HG02970 (cell line): ENCODE measurements around the gene TSGA10.
A peak's percentile ranks its signal among the peaks of the same experiment; 100 is the strongest.
"Not testable (repeated sequence)": the region's sequence is repeated elsewhere in the genome, so short reads cannot be mapped to it uniquely, and the experiment has no call there.

Experiments
- ATAC-seq: cut with Tn5 transposase; IDR thresholded peaks from one replicate; pipeline ENCODE4 v1.9.1; 2021; ENCODE audit warnings: mild to moderate bottlenecking, moderate library complexity, moderate number of reproducible peaks; ENCODE audit not compliant: unreplicated experiment, low FRiP score

TSGA10 gene

GRCh38 chr2:99153921-99154604, 679 bp downstream of the TSGA10 start:
- ATAC-seq = no peak

GRCh38 chr2:99152199-99152895, 2.4 kb downstream of the TSGA10 start:
- ATAC-seq = no peak

- ATAC-seq = no peak
Measured at GRCh38 chr2:99150706-99151105, 4.0 kb downstream of the TSGA10 start.

GRCh38 chr2:99141110-99142108, 13.3 kb downstream of the TSGA10 start, which contains the start of gene C2orf15:
TSS of gene C2orf15 (plus strand) at chr2:99141707. CDS start at chr2:99150559, 8,852 bp downstream.
- peak; percentile 87 for ATAC-seq

- peak; percentile 33 for ATAC-seq
Measured at GRCh38 chr2:99140860-99141109, 14.0 kb downstream of the TSGA10 start.

GRCh38 chr2:99140056-99140859, 14.5 kb downstream of the TSGA10 start:
- ATAC-seq = no peak

GRCh38 chr2:99139003-99139402, 15.7 kb downstream of the TSGA10 start:
- no peak for ATAC-seq

- ATAC-seq = not testable (repeated sequence)
Measured at GRCh38 chr2:99135044-99135556, 19.6 kb downstream of the TSGA10 start.

- ATAC-seq = no peak
Measured at GRCh38 chr2:99127981-99128380, 26.8 kb downstream of the TSGA10 start.

- ATAC-seq = no peak
Measured at GRCh38 chr2:99112617-99113016, 42.1 kb downstream of the TSGA10 start.

GRCh38 chr2:99111945-99112344, 42.8 kb downstream of the TSGA10 start:
- no peak for ATAC-seq

GRCh38 chr2:99111236-99111635, 43.5 kb downstream of the TSGA10 start:
- ATAC-seq = no peak

- no peak for ATAC-seq
Measured at GRCh38 chr2:99106913-99107312, 47.8 kb downstream of the TSGA10 start.

GRCh38 chr2:99104006-99104405, 50.7 kb downstream of the TSGA10 start:
- ATAC-seq = no peak

GRCh38 chr2:99101697-99102096, 53.0 kb downstream of the TSGA10 start:
- no peak for ATAC-seq

GRCh38 chr2:99096728-99097127, 58.0 kb downstream of the TSGA10 start:
- ATAC-seq = no peak

- no peak for ATAC-seq
Measured at GRCh38 chr2:99088017-99088416, 66.7 kb downstream of the TSGA10 start.

GRCh38 chr2:99086385-99086784, 68.4 kb downstream of the TSGA10 start:
- ATAC-seq = no peak

GRCh38 chr2:99085421-99085820, 69.3 kb downstream of the TSGA10 start:
- ATAC-seq = no peak

- no peak for ATAC-seq
Measured at GRCh38 chr2:99084256-99084655, 70.5 kb downstream of the TSGA10 start.
